NB4 (cell line): ENCODE data around the gene PPP1R2.

Source experiments
- TF ChIP-seq, protein P1 (sequence below): IDR thresholded peaks from one replicate; pipeline ENCODE4 v1.5.1; 2012; ENCODE audit warnings: low read depth, low read length
- TF ChIP-seq, protein P2 (sequence below): IDR thresholded peaks from 2 replicates; pipeline ENCODE4 v1.6.1; 2011; ENCODE audit warnings: low read depth, low read length

DNA sequence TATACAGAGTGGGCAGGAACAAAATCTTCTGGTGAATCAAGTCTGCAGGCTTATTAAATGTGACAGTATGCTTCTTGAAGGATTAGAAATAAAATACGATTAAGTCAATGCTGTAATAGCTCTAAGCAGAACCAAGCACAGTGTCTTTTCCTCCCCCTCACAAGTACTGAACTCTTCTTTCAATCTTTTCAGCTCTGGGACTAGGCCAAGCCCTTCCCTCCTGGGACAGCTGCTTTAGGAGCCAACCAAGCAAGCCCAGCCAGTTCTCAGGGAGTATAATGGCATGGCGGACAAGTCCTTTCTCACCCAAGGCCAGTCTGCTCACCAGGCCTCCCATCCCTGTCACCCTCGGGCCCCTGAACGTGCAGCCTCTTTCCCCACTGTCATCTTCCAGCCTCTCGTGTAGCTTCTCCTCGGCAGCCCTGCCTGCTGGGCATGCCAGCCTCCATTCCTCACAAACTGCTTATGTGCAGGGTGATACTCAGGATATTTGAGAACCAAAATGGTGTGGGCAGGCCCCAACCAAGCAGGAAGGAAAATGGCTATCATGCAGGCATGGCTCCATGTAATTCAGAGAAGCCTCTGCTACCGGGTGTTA is 8.4 kb upstream of the PPP1R2 start:
- TF ChIP-seq, protein P1, sequence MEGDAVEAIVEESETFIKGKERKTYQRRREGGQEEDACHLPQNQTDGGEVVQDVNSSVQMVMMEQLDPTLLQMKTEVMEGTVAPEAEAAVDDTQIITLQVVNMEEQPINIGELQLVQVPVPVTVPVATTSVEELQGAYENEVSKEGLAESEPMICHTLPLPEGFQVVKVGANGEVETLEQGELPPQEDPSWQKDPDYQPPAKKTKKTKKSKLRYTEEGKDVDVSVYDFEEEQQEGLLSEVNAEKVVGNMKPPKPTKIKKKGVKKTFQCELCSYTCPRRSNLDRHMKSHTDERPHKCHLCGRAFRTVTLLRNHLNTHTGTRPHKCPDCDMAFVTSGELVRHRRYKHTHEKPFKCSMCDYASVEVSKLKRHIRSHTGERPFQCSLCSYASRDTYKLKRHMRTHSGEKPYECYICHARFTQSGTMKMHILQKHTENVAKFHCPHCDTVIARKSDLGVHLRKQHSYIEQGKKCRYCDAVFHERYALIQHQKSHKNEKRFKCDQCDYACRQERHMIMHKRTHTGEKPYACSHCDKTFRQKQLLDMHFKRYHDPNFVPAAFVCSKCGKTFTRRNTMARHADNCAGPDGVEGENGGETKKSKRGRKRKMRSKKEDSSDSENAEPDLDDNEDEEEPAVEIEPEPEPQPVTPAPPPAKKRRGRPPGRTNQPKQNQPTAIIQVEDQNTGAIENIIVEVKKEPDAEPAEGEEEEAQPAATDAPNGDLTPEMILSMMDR: no peak
- TF ChIP-seq, protein P2, sequence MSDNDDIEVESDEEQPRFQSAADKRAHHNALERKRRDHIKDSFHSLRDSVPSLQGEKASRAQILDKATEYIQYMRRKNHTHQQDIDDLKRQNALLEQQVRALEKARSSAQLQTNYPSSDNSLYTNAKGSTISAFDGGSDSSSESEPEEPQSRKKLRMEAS: no peak
